K562 treated with DMSO at 1 percent for 4 hours (cell line): ENCODE results near the gene TSSK3. TPM values are rescaled to one million over a fixed set of nuclear protein-coding genes. Genes with fewer than 3 reads are reported as not detected.

Experiments used
- total RNA-seq: library from RNA; unstranded; fragments of 300-600 nt; gene quantifications from 2 replicates; pipeline ENCODE4 v1.2.3, GENCODE V29; 2022; ENCODE audit not compliant: insufficient read depth

TSSK3 gene
- total RNA-seq = 2.4 TPM in 1 of 2 replicates, not detected in the other

GRCh38 chr1:32362474-32363313 is at the start of gene TSSK3, which contains the start of gene FAM229A:
TSS of gene TSSK3 (plus strand) at chr1:32362539. CDS start at chr1:32362702, 163 bp downstream.
TSS of gene FAM229A (minus strand) at chr1:32362485. CDS start at chr1:32362091, 394 bp downstream.

GRCh38 chr1:32335790-32336590 is 26.3 kb upstream of the TSSK3 start, which contains the start of gene MARCKSL1:
TSS of gene MARCKSL1 (minus strand) at chr1:32336233. CDS start at chr1:32336033, 200 bp downstream.

GRCh38 chr1:32394141-32394889 is 32.0 kb downstream of the TSSK3 start, which contains the start of gene BSDC1:
TSS of gene BSDC1 (minus strand) at chr1:32394441. CDS start at chr1:32394414, 27 bp downstream.

Other genes starting within 250 kb of the TSSK3 start
- gene TXLNA, start 182.9 kb upstream of the TSSK3 start, total RNA-seq = 39.0 and 39.7 TPM in 2 replicates
- gene CCDC28B, start 161.9 kb upstream of the TSSK3 start, total RNA-seq = 26.5 and 34.8 TPM in 2 replicates
- gene IQCC, start 156.9 kb upstream of the TSSK3 start, total RNA-seq = 6.0 and 6.8 TPM in 2 replicates
- not detected in 2 replicates for gene DCDC2B, start 153.4 kb upstream of the TSSK3 start, total RNA-seq
- gene TMEM234, start 140.2 kb upstream of the TSSK3 start, total RNA-seq = 5.3 and 6.7 TPM in 2 replicates
- gene EIF3I, start 140.1 kb upstream of the TSSK3 start, total RNA-seq = 336 and 344 TPM in 2 replicates
- gene FAM167B, start 115.3 kb upstream of the TSSK3 start, total RNA-seq = not detected in 2 replicates
- not detected in 2 replicates for gene LCK, start 111.3 kb upstream of the TSSK3 start, total RNA-seq
- 207 and 208 TPM in 2 replicates for gene HDAC1, start 70.5 kb upstream of the TSSK3 start, total RNA-seq
- gene MARCKSL1, start 26.3 kb upstream of the TSSK3 start, total RNA-seq = 73.9 and 74.4 TPM in 2 replicates
- 21.4 and 29.8 TPM in 2 replicates for gene FAM229A, start 54 bp upstream of the TSSK3 start, total RNA-seq
- 36.4 and 60.1 TPM in 2 replicates for gene BSDC1, start 31.9 kb downstream of the TSSK3 start, total RNA-seq
- not detected in 2 replicates for gene ZBTB8B, start 102.5 kb downstream of the TSSK3 start, total RNA-seq
- gene ZBTB8A, start 176.9 kb downstream of the TSSK3 start, total RNA-seq = not detected in 2 replicates